WTC11 (cell line): ENCODE data around the gene INF2. TPM values are rescaled to one million over a fixed set of nuclear protein-coding genes. Genes with fewer than 3 reads are reported as not detected.
"Not testable (repeated sequence)": the region's sequence is repeated elsewhere in the genome, so short reads cannot be mapped to it uniquely, and the experiment has no call there.

Experiments used
- ATAC-seq: fragments of 200-7000 bp; cut with Tn5 transposase; 2 replicates; pipeline ENCODE4 v1.10.0; 2021; ENCODE audit warnings: mild to moderate bottlenecking, moderate library complexity
- CTCF ChIA-PET: fragments of 300-600 bp; sonication (Branson Sonifier 250); formaldehyde crosslinking; loops from one replicate; lab custom pipeline; 2021; ENCODE audit warnings: antibody characterized with exemption; lab: Charles Lee
- POLR2A ChIA-PET: fragments of 350-600 bp; sonication (Branson Sonifier 250); formaldehyde crosslinking; loops from one replicate; lab custom pipeline; 2021; ENCODE audit warnings: antibody characterized with exemption; lab: Charles Lee
- DNase-seq: peaks from one replicate; pipeline ENCODE4 v3.0.0; 2021; ENCODE audit warnings: low spot score
- H3K27ac Mint-ChIP-seq: 2 replicates; pipeline ENCODE4 v1.8.0; 2021; ENCODE audit warnings: mixed read lengths
- H3K27me3 Mint-ChIP-seq: 2 replicates; pipeline ENCODE4 v1.8.0; 2021; ENCODE audit warnings: low read depth, mild to moderate bottlenecking, moderate library complexity, mixed read lengths
- H3K36me3 Mint-ChIP-seq: 2 replicates; pipeline ENCODE4 v1.8.0; 2021; ENCODE audit warnings: mixed read lengths
- H3K4me1 Mint-ChIP-seq: 2 replicates; pipeline ENCODE4 v1.8.0; 2022; ENCODE audit warnings: mixed read lengths
- H3K4me3 Mint-ChIP-seq: 2 replicates; pipeline ENCODE4 v1.8.0; 2021; ENCODE audit warnings: mild to moderate bottlenecking, moderate library complexity, mixed read lengths
- H3K9me3 Mint-ChIP-seq: 2 replicates; pipeline ENCODE4 v1.8.0; 2021; ENCODE audit warnings: mixed read lengths
- FOXP1 ChIP-seq: sonication (generic); formaldehyde crosslinking; IDR thresholded peaks from 2 replicates; pipeline ENCODE4 v1.8.0; 2022; ENCODE audit warnings: missing genetic modification reagents, mild to moderate bottlenecking, moderate library complexity, borderline replicate concordance
- MXD4 ChIP-seq: fragments of 250-450 bp; sonication (Bioruptor Pico); IDR thresholded peaks from 2 replicates; pipeline ENCODE4 v1.8.0; 2021; ENCODE audit warnings: mild to moderate bottlenecking, moderate library complexity, borderline replicate concordance
- NFE2L1 ChIP-seq: sonication (generic); formaldehyde crosslinking; IDR thresholded peaks from 2 replicates; pipeline ENCODE4 v1.8.1; 2023; ENCODE audit warnings: missing genetic modification reagents
- total RNA-seq: library from RNA; stranded (reverse); gene quantifications from 3 replicates; pipeline ENCODE4 v1.2.3, GENCODE V29; 2021
- TF ChIP-seq, protein P1 (sequence below): sonication (generic); formaldehyde crosslinking; IDR thresholded peaks from 2 replicates; pipeline ENCODE4 v1.8.0; 2023; ENCODE audit warnings: mild to moderate bottlenecking, missing genetic modification reagents
- TF ChIP-seq, protein P2 (sequence below): sonication (generic); formaldehyde crosslinking; IDR thresholded peaks from 2 replicates; pipeline ENCODE4 v1.8.1; 2022; ENCODE audit warnings: low read depth, mild to moderate bottlenecking, moderate library complexity, missing genetic modification reagents, borderline replicate concordance
- TF ChIP-seq, protein P3 (sequence below): sonication (generic); formaldehyde crosslinking; IDR thresholded peaks from 2 replicates; pipeline ENCODE4 v1.8.1; 2023; ENCODE audit warnings: mild to moderate bottlenecking, moderate library complexity, missing genetic modification reagents
- TF ChIP-seq, protein P4 (sequence below): sonication (generic); formaldehyde crosslinking; IDR thresholded peaks from 2 replicates; pipeline ENCODE4 v1.8.1; 2023; ENCODE audit warnings: mild to moderate bottlenecking, missing genetic modification reagents, borderline replicate concordance
- TF ChIP-seq, protein P5 (sequence below): sonication (generic); formaldehyde crosslinking; IDR thresholded peaks from 2 replicates; pipeline ENCODE4 v1.8.1; 2023; ENCODE audit warnings: mild to moderate bottlenecking, missing genetic modification reagents

Gene INF2
- total RNA-seq, 1 experiment from 2014 or later, result 82.4 TPM

DNA sequence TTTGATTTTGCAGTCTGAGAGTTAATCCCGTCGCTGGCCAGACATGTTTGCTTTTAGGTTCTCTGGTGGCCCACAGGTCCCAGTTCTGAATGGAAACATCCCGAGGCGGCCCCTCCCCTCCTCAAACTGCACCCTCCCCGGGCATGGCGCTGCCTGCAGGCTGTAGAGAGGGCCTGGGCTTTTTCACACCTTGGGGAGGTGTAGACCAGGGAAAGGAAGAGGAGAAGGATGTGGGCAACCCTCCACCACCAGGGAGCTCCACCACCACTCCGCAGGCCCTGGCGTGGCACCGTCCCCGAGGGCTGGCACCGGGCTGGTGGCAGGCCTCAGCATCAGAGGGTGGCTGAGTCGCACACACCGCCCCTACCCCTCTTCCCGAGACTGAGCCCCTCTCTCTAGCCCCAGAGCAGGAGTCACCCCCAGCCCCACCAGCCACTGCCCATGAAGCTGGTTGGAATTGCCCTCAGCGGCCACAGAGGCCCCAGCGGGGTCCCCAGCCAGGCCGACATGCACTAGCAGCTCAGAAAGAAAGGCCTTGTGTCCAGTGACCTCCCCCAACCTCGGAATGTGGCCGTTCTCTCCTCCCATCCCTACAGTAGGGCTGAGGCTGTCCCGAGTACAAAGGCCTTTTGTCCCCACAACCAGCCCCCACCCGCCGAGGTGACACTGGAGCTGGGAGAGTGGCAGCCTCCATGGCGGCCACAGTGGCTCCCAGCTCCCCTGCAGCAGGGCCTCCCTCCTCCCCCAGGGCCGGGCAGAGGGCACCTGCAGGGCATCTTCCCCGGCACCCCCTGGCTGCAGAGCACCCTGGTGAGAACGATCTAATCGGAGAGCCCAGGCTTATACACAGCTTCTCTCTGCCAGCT is 23.5 kb upstream of the INF2 start:
- ChIA-PET CTCF (interaction anchor here (0.7 to 1.9 kb wide), 24 partner anchors 8 to 230 kb away, joined by 3 to 35 read pairs (median 4); partner anchors contain the start of gene SIVA1), POLR2A (interaction anchor here (1.0 to 2.0 kb wide), 3 partner anchors 10 to 22 kb away, joined by 3 to 14 read pairs (median 4); no protein-coding TSS in a partner anchor)
- Mint-ChIP-seq H3K36me3 (0 out of 2 replicates have a peak, but pooled peaks cover 5% of the 10 kb centered on the region), H3K27me3 (peaks cover 1% of the 10 kb centered on the region), H3K4me1 (peaks cover 15% of the 10 kb centered on the region)
- ATAC-seq, result peak; percentile 72
- no peak for DNase-seq
- TF ChIP-seq FOXP1 (CRISPR knock-in tag), result no peak
- TF ChIP-seq, protein P1, sequence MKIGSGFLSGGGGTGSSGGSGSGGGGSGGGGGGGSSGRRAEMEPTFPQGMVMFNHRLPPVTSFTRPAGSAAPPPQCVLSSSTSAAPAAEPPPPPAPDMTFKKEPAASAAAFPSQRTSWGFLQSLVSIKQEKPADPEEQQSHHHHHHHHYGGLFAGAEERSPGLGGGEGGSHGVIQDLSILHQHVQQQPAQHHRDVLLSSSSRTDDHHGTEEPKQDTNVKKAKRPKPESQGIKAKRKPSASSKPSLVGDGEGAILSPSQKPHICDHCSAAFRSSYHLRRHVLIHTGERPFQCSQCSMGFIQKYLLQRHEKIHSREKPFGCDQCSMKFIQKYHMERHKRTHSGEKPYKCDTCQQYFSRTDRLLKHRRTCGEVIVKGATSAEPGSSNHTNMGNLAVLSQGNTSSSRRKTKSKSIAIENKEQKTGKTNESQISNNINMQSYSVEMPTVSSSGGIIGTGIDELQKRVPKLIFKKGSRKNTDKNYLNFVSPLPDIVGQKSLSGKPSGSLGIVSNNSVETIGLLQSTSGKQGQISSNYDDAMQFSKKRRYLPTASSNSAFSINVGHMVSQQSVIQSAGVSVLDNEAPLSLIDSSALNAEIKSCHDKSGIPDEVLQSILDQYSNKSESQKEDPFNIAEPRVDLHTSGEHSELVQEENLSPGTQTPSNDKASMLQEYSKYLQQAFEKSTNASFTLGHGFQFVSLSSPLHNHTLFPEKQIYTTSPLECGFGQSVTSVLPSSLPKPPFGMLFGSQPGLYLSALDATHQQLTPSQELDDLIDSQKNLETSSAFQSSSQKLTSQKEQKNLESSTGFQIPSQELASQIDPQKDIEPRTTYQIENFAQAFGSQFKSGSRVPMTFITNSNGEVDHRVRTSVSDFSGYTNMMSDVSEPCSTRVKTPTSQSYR, result no peak; the same call in 1 of the 2 replicates
- TF ChIP-seq, protein P2, sequence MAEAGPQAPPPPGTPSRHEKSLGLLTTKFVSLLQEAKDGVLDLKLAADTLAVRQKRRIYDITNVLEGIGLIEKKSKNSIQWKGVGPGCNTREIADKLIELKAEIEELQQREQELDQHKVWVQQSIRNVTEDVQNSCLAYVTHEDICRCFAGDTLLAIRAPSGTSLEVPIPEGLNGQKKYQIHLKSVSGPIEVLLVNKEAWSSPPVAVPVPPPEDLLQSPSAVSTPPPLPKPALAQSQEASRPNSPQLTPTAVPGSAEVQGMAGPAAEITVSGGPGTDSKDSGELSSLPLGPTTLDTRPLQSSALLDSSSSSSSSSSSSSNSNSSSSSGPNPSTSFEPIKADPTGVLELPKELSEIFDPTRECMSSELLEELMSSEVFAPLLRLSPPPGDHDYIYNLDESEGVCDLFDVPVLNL (CRISPR knock-in tag), result no peak
- TF ChIP-seq, protein P3, sequence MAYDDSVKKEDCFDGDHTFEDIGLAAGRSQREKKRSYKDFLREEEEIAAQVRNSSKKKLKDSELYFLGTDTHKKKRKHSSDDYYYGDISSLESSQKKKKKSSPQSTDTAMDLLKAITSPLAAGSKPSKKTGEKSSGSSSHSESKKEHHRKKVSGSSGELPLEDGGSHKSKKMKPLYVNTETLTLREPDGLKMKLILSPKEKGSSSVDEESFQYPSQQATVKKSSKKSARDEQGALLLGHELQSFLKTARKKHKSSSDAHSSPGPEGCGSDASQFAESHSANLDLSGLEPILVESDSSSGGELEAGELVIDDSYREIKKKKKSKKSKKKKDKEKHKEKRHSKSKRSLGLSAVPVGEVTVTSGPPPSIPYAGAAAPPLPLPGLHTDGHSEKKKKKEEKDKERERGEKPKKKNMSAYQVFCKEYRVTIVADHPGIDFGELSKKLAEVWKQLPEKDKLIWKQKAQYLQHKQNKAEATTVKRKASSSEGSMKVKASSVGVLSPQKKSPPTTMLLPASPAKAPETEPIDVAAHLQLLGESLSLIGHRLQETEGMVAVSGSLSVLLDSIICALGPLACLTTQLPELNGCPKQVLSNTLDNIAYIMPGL (CRISPR knock-in tag), result 0 out of 2 replicates have a peak, but pooled peaks have one; percentile 24
- TF ChIP-seq, protein P4, sequence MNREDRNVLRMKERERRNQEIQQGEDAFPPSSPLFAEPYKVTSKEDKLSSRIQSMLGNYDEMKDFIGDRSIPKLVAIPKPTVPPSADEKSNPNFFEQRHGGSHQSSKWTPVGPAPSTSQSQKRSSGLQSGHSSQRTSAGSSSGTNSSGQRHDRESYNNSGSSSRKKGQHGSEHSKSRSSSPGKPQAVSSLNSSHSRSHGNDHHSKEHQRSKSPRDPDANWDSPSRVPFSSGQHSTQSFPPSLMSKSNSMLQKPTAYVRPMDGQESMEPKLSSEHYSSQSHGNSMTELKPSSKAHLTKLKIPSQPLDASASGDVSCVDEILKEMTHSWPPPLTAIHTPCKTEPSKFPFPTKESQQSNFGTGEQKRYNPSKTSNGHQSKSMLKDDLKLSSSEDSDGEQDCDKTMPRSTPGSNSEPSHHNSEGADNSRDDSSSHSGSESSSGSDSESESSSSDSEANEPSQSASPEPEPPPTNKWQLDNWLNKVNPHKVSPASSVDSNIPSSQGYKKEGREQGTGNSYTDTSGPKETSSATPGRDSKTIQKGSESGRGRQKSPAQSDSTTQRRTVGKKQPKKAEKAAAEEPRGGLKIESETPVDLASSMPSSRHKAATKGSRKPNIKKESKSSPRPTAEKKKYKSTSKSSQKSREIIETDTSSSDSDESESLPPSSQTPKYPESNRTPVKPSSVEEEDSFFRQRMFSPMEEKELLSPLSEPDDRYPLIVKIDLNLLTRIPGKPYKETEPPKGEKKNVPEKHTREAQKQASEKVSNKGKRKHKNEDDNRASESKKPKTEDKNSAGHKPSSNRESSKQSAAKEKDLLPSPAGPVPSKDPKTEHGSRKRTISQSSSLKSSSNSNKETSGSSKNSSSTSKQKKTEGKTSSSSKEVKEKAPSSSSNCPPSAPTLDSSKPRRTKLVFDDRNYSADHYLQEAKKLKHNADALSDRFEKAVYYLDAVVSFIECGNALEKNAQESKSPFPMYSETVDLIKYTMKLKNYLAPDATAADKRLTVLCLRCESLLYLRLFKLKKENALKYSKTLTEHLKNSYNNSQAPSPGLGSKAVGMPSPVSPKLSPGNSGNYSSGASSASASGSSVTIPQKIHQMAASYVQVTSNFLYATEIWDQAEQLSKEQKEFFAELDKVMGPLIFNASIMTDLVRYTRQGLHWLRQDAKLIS (CRISPR knock-in tag), result no peak
- TF ChIP-seq, all 79 proteins: peak for 1
- H3K4me3 Mint-ChIP-seq, result no peak overlapping the region
- H3K27ac Mint-ChIP-seq, result no peak overlapping the region
- peaks cover 9% of the 10 kb centered on the region for H3K9me3 Mint-ChIP-seq

DNA sequence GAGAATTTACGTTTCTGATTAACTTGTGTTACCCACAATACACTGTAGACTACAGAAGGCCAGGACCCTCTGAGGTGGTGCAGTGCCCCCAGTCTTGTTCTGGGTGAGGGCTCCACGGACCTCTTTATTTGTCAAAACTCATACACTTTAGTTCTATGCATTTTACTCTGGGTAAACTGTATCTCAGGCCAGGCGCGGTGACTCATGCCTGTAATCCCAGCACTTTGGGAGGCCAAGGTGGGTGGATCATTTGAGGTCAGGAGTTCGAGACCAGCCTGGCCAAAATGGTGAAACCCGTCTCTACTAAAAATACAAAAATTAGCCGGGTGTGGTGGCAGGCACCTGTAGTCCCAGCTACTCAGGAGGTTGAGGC is 22.9 kb upstream of the INF2 start:
- not testable (repeated sequence) for H3K9me3 Mint-ChIP-seq, H3K27ac Mint-ChIP-seq, ATAC-seq, H3K27me3 Mint-ChIP-seq, H3K4me1 Mint-ChIP-seq, DNase-seq, H3K36me3 Mint-ChIP-seq, H3K4me3 Mint-ChIP-seq
- CTCF ChIA-PET, result interaction anchor here (0.7 to 1.9 kb wide), 20 partner anchors 9 to 230 kb away, joined by 3 to 35 read pairs (median 4); partner anchors contain the start of gene SIVA1
- POLR2A ChIA-PET, result interaction anchor here (1.0 to 2.0 kb wide), 3 partner anchors 10 to 22 kb away, joined by 3 to 14 read pairs (median 4); no protein-coding TSS in a partner anchor

DNA sequence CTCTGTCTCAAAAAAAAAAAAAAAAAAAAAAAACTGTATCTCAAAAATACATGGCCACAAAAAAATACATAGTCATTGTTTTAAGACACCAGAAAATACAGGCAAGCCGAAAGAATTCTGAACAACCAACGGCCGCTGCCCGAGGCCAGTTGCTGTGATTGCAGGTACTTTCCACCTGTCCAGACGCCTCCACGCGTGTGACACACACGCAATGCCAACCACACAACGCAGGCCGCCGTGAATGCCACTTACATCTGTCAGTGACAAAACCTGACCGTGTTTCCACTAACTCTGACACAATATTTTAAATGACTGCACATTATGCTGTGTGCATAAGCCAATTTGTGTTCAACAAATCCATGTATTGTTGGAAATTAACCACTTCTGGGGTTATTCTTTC is 22.4 kb upstream of the INF2 start:
- Mint-ChIP-seq H3K9me3 (peaks cover 5% of the 10 kb centered on the region), H3K27me3 (peaks cover 3% of the 10 kb centered on the region), H3K27ac (no peak overlapping the region), H3K36me3 (no peaks in the 10 kb centered on the region), H3K4me3 (no peak overlapping the region), H3K4me1 (peaks cover 8% of the 10 kb centered on the region)
- DNase-seq, result no peak
- CTCF ChIA-PET, result interaction anchor here (0.8 to 1.9 kb wide), 3 partner anchors 9 to 40 kb away, joined by 6 to 35 read pairs (median 7); no protein-coding TSS in a partner anchor
- ATAC-seq, result no peak
- POLR2A ChIA-PET, result no interaction called here
- TF ChIP-seq NFE2L1 (CRISPR knock-in tag) (no peak), MXD4 (CRISPR knock-in tag) (no peak)
- TF ChIP-seq, protein P5, sequence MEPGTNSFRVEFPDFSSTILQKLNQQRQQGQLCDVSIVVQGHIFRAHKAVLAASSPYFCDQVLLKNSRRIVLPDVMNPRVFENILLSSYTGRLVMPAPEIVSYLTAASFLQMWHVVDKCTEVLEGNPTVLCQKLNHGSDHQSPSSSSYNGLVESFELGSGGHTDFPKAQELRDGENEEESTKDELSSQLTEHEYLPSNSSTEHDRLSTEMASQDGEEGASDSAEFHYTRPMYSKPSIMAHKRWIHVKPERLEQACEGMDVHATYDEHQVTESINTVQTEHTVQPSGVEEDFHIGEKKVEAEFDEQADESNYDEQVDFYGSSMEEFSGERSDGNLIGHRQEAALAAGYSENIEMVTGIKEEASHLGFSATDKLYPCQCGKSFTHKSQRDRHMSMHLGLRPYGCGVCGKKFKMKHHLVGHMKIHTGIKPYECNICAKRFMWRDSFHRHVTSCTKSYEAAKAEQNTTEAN (CRISPR knock-in tag), result no peak
